Epithelial cell of proximal tubule (primary cell): Measurements from ENCODE around the gene SFMBT1. TPM values are rescaled to one million over a fixed set of nuclear protein-coding genes. Genes with fewer than 3 reads are reported as not detected.

Experiments used
- DNase-seq: peaks from one replicate; pipeline ENCODE4 v3.0.0-alpha.2; 2011; ENCODE audit warnings: low read depth
- H3K4me3 ChIP-seq: 2 replicates; pipeline ENCODE4 v1.5.1; 2011; ENCODE audit warnings: low read depth, mild to moderate bottlenecking, low read length
- total RNA-seq: library from RNA; depleted of rRNA; stranded (reverse); fragments of >200 nt; gene quantifications from 2 replicates; pipeline ENCODE4 v1.2.3, GENCODE V29; 2015
- TF ChIP-seq, protein P1 (sequence below): conservative IDR thresholded peaks from 2 replicates; pipeline ENCODE4 v1.5.1; 2012; ENCODE audit warnings: low read depth, mild to moderate bottlenecking, low read length

The SFMBT1 gene
- total RNA-seq, 1 donor from 2014 or later = 1.8 TPM

DNA sequence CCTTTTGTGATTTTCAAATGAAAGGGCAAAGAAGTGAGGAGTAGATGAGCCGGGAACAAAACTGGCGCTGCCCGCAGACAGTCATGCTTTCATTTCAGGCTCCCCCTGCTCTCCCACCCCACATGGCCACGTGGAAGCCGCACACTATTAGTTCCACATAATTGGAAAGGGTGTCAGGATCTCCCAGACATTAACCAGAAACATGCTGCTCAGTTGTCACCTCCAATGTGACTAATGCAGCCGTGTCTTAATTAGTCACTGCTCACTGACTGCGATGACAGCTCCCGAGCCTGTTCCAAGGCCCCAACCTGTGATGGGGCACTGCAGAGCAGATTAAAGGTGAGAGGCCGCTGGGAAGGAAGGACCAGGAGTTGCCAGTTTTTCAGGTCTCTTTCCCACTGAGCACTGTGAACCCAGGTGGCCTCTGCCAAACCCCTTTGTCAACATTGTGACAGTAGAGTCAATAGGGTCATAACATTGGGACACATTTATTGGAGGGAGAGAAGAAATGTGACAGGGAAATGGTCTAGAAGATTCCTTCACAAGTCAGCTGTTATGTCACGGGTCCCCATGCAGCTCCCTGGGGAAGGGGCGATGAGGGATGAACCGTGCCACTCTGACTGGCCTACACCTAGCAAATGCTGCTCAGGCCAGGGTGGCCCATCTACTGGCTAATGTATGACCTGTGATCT lies 38.6 kb upstream of the SFMBT1 start:
- H3K4me3 ChIP-seq = no peak overlapping the region
- no peak for DNase-seq
- TF ChIP-seq, protein P1, sequence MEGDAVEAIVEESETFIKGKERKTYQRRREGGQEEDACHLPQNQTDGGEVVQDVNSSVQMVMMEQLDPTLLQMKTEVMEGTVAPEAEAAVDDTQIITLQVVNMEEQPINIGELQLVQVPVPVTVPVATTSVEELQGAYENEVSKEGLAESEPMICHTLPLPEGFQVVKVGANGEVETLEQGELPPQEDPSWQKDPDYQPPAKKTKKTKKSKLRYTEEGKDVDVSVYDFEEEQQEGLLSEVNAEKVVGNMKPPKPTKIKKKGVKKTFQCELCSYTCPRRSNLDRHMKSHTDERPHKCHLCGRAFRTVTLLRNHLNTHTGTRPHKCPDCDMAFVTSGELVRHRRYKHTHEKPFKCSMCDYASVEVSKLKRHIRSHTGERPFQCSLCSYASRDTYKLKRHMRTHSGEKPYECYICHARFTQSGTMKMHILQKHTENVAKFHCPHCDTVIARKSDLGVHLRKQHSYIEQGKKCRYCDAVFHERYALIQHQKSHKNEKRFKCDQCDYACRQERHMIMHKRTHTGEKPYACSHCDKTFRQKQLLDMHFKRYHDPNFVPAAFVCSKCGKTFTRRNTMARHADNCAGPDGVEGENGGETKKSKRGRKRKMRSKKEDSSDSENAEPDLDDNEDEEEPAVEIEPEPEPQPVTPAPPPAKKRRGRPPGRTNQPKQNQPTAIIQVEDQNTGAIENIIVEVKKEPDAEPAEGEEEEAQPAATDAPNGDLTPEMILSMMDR = no peak

DNA sequence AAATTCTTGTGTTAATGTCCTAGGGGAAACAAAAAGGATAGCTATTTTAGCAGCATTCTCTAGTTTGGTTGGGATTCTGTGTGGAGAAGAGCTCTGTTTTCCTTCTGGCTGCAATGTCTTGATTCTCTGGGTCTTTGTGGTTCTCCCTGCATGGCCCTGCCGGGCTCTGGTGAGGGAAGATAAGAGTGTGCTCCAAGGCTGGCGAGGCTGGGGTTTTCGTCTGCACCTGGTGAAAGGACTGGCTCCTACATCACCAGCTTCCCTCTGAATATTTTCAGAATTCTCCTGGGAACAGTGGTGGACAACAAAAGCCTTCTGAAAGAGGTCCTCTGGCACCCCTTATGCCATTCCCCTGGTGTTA lies 38.1 kb upstream of the SFMBT1 start:
- TF ChIP-seq, protein P1 = no peak
- no peak overlapping the region for H3K4me3 ChIP-seq
- DNase-seq = no peak

DNA sequence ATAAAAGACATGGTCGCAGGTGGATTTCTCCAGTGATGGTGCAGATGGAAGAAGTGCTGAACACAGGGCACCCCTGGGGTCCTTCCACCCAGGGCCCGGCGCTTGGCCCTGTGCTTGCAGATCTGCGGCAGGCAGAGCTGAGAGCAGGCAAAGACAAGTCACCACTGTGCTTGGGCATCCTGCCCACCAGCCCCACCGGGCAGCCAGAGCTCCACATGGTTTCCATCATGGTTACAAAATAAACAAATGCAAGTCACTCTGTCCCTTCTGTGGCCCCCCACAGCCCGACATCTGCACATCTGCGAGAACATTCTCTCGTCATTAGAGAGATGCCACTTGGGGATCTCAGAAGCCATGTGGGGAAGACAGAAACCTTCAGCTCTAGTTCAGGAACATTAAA lies 37.6 kb upstream of the SFMBT1 start:
- H3K4me3 ChIP-seq = no peak overlapping the region
- TF ChIP-seq, protein P1 = no peak
- DNase-seq = no peak

DNA sequence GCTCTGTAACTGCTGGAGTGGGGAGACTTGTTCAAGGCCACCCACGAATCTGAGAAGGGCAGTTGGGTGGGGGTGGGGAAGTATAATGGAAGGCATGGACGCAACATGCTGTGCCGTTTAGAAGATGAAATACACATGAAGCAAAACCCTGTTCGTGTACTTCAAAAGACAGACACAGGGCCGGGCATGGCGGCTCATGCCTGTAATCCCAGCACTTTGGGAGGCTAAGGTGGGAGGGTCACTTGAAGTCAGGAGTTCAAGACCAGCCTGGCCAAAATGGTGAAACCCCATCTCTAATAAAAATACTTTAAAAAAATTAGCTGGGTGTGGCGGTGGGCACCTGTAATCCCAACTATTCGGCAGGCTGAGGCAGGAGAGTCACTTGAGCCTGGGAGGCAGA lies 36.9 kb upstream of the SFMBT1 start:
- DNase-seq = no peak
- TF ChIP-seq, protein P1 = no peak
- no peak overlapping the region for H3K4me3 ChIP-seq

DNA sequence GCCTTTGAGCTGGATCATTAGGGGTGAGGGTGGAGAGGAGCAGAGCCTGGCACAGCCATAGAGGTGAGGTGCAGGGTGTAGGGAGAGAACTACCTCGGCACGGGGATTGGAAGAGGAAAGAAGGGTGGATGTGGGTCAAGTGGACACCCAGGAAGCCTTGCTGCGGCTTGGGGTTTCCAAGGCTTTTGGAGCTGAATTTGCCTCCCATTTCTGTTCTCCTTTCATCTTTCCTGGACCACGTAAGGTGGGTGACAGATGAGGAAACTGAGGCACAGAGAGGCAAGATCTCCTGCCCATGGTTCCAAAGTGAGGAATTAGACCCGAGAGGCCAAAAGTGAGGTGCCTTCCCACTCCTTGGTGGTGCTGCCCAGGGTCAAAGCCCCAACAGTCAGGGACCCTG lies 35.4 kb upstream of the SFMBT1 start:
- no peak overlapping the region for H3K4me3 ChIP-seq
- DNase-seq = no peak

DNA sequence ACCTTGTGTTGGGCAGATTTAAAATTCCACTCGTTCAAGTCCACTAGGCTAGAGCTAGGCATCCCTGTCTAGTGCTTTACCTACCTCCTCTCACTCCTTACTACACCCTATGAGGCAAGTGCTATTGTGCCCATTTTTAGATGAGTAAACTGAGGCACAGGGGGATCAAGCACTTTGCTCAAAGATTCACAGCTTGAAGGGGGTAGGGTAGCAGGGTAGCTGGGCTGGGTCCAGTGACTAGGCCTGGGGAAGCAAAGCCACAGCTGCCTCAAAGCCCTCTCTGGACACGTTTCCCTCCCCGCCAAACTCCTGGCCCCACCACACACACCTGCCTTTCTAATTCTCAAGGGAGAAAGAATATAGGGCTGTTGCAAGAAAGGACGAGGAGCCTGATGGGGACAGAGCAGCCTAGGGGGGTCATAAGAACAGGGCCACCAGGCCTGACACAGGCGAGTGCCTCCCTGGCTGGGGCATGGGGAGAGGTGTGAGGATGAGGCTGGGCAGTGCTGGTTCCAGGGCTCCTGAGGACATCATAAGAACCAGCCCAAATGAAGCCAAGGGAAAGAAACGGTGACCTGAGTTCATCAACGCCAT lies 34.8 kb upstream of the SFMBT1 start:
- TF ChIP-seq, protein P1 = no peak
- no peak overlapping the region for H3K4me3 ChIP-seq
- no peak for DNase-seq

More for the DNA sequence above, 35.4 kb upstream of the SFMBT1 start:
- TF ChIP-seq, protein P1 = no peak
